Activated T-cell treated with anti-CD3 and anti-CD28 coated beads, Interleukin-2, amount 50 U/mL, for 4 hours (primary cell): ENCODE results near the gene GPR22. TPM values are rescaled to one million over a fixed set of nuclear protein-coding genes. Genes with fewer than 3 reads are reported as not detected.

Experiments
- ATAC-seq, 2 donors: fragments of 200-7000 bp; cut with Tn5 transposase; one replicate each; pipeline ENCODE4 v1.10.0; 2021
- DNase-seq: peaks from one replicate; pipeline ENCODE4 v3.0.0-alpha.2; 2020
- H3K27me3 Mint-ChIP-seq: one replicate; pipeline ENCODE4 v1.8.0; 2021; ENCODE audit warnings: low read depth, mixed read lengths
- H3K36me3 Mint-ChIP-seq: one replicate; pipeline ENCODE4 v1.8.0; 2022; ENCODE audit warnings: mixed read lengths; ENCODE audit not compliant: insufficient read depth
- H3K4me1 Mint-ChIP-seq: one replicate; pipeline ENCODE4 v1.8.0; 2021; ENCODE audit warnings: low read depth, mixed read lengths
- H3K4me3 Mint-ChIP-seq: one replicate; pipeline ENCODE4 v1.8.0; 2021; ENCODE audit warnings: mild to moderate bottlenecking, moderate library complexity, mixed read lengths
- H3K9me3 Mint-ChIP-seq: one replicate; pipeline ENCODE4 v1.8.0; 2021; ENCODE audit warnings: mixed read lengths
- total RNA-seq, 3 donors: library from RNA; stranded (reverse); gene quantifications; one replicate each; pipeline ENCODE4 v1.2.1, GENCODE V29; 2021

Gene GPR22
- total RNA-seq, result not detected

GRCh38 chr7:107469929-107470328 lies at the start of gene GPR22:
TSS of gene GPR22 (plus strand) at chr7:107470057. CDS start at chr7:107474061, 4,004 bp downstream.
- no peaks in the 10 kb centered on the region for H3K9me3 Mint-ChIP-seq
- ATAC-seq, result no peak

GRCh38 chr7:107427462-107427861 lies 42.4 kb upstream of the GPR22 start:
- no peak for DNase-seq
- H3K9me3 Mint-ChIP-seq, result no peaks in the 10 kb centered on the region
- ATAC-seq, result no peak
- H3K4me3 Mint-ChIP-seq, result no peak overlapping the region
- no peaks in the 10 kb centered on the region for H3K4me1 Mint-ChIP-seq
- peaks cover 21% of the 10 kb centered on the region for H3K36me3 Mint-ChIP-seq
- no peaks in the 10 kb centered on the region for H3K27me3 Mint-ChIP-seq

More at GRCh38 chr7:107469929-107470328, at the start of gene GPR22:
- no peak for DNase-seq
- Mint-ChIP-seq H3K36me3 (peaks cover 4% of the 10 kb centered on the region), H3K4me1 (no peaks in the 10 kb centered on the region), H3K27me3 (no peaks in the 10 kb centered on the region), H3K4me3 (no peak within 1 kb of the TSS)

DNA sequence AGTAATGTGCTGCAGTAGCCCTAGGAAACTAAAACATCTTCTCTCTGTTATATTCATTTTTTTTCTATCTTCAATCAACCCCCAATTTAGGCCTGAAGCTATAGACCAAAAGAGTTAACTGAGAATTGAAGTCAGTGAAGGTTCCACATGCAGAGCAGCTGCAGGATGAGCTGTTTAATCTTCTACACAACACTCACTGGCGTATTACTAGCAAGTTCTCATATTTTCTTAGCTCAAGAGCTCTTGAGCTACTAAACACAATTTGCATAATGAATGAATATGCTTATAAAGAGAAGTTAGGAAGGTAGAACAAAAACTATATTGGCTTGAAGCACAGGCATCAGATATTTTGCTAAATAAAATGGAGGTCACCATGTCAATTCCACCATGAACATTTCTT lies 41.2 kb upstream of the GPR22 start:
- ATAC-seq (no peak), DNase-seq (no peak)
- no peaks in the 10 kb centered on the region for H3K4me1 Mint-ChIP-seq
- H3K9me3 Mint-ChIP-seq, result no peaks in the 10 kb centered on the region
- no peak overlapping the region for H3K4me3 Mint-ChIP-seq
- no peaks in the 10 kb centered on the region for H3K27me3 Mint-ChIP-seq
- peaks cover 28% of the 10 kb centered on the region for H3K36me3 Mint-ChIP-seq

DNA sequence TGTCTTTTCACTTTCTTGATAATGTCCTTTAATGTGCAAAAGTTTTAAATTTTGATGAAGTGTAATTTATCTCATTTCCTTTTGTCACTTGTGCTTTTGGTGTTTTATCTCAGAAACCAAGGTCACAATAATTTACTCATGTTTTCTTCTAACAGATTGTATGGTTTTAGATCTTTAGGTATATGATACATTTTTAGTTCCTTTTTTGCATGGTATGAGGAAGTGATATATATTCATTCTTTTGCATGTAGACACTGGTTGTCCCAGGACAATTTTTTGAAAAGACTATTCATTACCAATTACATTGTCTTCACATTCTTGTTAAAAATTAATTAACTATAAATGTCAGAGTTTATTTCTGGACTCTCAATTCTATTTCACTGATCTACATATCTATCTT lies 39.8 kb upstream of the GPR22 start:
- Mint-ChIP-seq H3K4me3 (no peak overlapping the region), H3K36me3 (peaks cover 29% of the 10 kb centered on the region), H3K27me3 (no peaks in the 10 kb centered on the region), H3K4me1 (no peaks in the 10 kb centered on the region), H3K9me3 (no peaks in the 10 kb centered on the region)
- DNase-seq (no peak), ATAC-seq (no peak)

GRCh38 chr7:107432261-107432660 lies 37.6 kb upstream of the GPR22 start:
- ATAC-seq (no peak), DNase-seq (no peak)
- no peaks in the 10 kb centered on the region for H3K27me3 Mint-ChIP-seq
- no peak overlapping the region for H3K4me3 Mint-ChIP-seq
- H3K4me1 Mint-ChIP-seq, result no peaks in the 10 kb centered on the region
- H3K36me3 Mint-ChIP-seq, result peaks cover 36% of the 10 kb centered on the region
- peaks cover 3% of the 10 kb centered on the region for H3K9me3 Mint-ChIP-seq

- no peak for ATAC-seq
- DNase-seq, result no peak
- H3K36me3 Mint-ChIP-seq, result peaks cover 27% of the 10 kb centered on the region
- peaks cover 3% of the 10 kb centered on the region for H3K9me3 Mint-ChIP-seq
- no peaks in the 10 kb centered on the region for H3K27me3 Mint-ChIP-seq
- H3K4me3 Mint-ChIP-seq, result no peak overlapping the region
- H3K4me1 Mint-ChIP-seq, result no peaks in the 10 kb centered on the region
Observed at GRCh38 chr7:107435749-107436148, 34.1 kb upstream of the GPR22 start.

DNA sequence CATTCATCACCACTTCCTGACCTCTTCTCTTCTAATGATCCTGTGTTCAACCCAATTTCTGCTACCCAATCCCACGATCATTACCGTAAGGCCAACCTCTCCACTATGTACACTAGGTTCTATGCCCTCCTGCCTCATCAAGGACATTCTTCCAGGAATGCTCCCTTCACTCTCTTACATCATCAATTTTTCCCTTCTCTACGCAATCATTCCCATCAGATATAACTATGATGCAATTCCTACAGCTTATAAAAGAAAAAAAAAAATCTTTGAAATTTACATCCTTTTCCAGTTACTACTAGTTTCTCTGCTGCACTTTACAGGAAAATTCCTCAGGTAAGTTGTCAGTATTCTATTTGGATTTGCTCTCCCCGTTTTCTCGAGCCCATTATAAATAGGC lies 30.8 kb upstream of the GPR22 start:
- Mint-ChIP-seq H3K9me3 (peaks cover 3% of the 10 kb centered on the region), H3K27me3 (no peaks in the 10 kb centered on the region), H3K4me3 (no peak overlapping the region), H3K36me3 (peaks cover 26% of the 10 kb centered on the region), H3K4me1 (no peaks in the 10 kb centered on the region)
- DNase-seq (no peak), ATAC-seq (no peak)

DNA sequence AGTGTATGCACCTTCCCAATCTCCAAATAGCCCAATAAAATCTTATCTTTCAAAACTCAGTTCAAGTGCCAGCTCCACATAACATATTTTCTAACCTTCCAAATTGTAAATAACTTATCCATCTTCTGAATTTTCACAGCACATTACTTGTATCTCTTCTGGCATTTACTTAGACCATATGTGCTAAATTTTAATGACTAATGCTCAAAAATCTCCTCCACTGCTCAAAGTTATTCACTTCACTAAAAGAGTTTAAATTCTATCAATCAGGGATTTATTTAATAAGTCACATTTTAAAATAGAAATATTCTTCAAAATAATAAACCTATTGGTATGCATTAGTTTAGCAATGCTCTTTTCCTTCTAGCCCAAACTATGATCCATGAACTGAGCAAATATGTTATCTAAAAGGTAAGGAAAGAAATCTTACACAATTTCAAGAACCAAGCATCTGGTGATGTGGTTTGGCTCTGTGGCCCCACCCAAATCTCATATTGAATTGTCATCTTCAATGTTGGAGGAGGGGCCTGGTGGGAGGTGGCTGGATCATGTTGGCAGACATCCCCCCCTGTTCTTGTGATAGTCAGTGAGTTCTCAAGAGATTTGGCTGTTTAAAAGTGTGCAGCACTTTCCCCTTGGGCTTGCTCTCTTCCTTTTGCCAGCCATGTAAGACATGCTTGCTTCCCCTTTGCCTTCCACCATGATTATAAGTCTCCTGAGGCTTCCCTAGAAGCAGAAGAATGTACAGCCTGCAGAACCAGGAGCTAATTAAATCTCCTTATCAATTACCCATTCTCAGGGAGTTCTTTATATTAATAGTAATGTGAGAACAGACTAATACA lies 28.1 kb upstream of the GPR22 start:
- Mint-ChIP-seq H3K36me3 (peaks cover 20% of the 10 kb centered on the region), H3K27me3 (no peaks in the 10 kb centered on the region), H3K4me1 (peaks cover under 1% of the 10 kb centered on the region), H3K9me3 (no peaks in the 10 kb centered on the region), H3K4me3 (no peak overlapping the region)
- DNase-seq (no peak), ATAC-seq (no peak)

DNA sequence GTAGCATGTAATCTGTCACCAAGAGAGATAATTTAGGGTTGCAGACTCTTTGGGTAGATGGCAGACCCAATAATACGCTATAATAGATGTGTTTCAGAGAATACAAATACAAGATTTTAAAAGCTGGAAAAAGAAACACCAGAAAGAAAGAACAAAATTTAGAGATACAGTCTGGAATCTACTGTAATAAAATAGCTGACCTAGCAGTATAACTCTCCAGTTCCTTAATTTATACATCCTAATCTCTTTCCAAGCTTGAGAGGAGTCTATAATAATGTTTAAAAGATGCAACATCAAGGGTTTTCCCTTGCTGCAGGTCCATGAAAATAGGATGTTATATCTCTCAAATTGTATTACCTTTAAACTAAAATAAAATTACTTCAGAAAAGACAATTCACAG lies 27.2 kb upstream of the GPR22 start:
- Mint-ChIP-seq H3K4me3 (no peak overlapping the region), H3K4me1 (peaks cover 5% of the 10 kb centered on the region), H3K27me3 (no peaks in the 10 kb centered on the region), H3K9me3 (no peaks in the 10 kb centered on the region), H3K36me3 (peaks cover 19% of the 10 kb centered on the region)
- ATAC-seq (no peak), DNase-seq (no peak)

GRCh38 chr7:107446531-107446930 lies 23.3 kb upstream of the GPR22 start:
- peak; percentile 28 to 30 for ATAC-seq
- H3K4me1 Mint-ChIP-seq, result peaks cover 15% of the 10 kb centered on the region

DNA sequence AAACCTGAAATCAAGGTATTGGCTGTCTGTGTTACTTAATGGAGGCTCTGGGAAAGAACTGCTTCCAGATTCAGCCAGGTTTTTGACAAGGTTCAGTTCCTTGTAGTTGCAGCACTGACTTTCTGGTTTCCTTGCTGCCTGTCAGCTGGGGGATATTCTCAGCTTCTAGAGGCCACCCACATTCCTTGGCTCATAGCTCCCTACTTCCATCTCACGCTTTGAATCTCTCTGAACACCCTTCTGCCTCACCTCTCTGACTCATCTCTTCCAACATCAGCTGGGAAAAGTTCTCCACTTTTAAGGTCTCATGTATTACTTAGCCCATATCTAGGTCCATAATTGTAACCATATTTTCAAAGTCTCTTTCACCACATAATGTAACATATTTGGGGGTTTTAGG lies 22.9 kb upstream of the GPR22 start:
- Mint-ChIP-seq H3K36me3 (peaks cover 36% of the 10 kb centered on the region), H3K27me3 (no peaks in the 10 kb centered on the region), H3K4me3 (no peak overlapping the region), H3K4me1 (peaks cover 15% of the 10 kb centered on the region), H3K9me3 (no peaks in the 10 kb centered on the region)
- DNase-seq (no peak), ATAC-seq (no peak)

More at GRCh38 chr7:107446531-107446930, 23.3 kb upstream of the GPR22 start:
- H3K4me3 Mint-ChIP-seq, result no peak overlapping the region
- H3K9me3 Mint-ChIP-seq, result no peaks in the 10 kb centered on the region
- no peaks in the 10 kb centered on the region for H3K27me3 Mint-ChIP-seq
- DNase-seq, result no peak
- peaks cover 37% of the 10 kb centered on the region for H3K36me3 Mint-ChIP-seq

DNA sequence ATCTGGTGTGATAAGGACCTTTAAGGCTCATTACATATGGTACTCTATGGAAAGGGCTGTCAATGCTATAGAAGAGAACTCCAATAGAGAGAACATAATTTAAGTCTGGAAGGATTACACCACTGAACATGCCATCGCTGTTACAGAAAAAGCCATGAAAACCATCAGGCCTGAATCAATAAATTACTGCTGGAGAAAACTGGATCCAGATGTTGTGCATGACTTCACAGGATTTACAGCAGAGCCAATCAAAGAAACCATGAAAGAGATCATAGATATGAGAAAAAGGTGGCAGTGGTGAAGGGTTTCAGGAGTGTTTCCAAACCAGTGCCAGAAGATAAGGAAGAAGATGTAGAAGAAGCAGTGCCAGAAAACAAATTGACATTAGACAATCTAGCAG lies 18.9 kb upstream of the GPR22 start:
- Mint-ChIP-seq H3K9me3 (no peaks in the 10 kb centered on the region), H3K4me3 (no peak overlapping the region), H3K36me3 (peaks cover 39% of the 10 kb centered on the region), H3K4me1 (peaks cover 17% of the 10 kb centered on the region), H3K27me3 (no peaks in the 10 kb centered on the region)
- DNase-seq, result no peak
- no peak for ATAC-seq

DNA sequence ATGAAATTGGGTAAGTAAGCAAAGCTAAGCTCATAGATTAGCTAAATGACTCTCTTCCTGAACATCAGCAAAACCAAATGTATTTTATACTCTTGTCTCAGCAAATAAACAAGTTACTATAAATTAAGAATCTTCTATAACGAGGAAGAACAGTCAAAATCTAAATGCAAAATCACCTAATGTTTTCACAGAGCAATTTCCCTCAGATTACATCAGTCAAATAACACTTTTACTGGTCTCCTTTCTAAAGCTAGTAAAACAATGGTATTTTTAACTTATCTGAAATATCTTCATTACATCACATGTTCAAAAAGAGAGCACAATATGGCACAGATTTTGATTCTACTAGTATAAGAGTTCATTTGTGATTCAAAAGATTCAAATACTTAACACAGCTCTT lies 16.5 kb upstream of the GPR22 start:
- ATAC-seq (no peak), DNase-seq (no peak)
- Mint-ChIP-seq H3K4me3 (no peak overlapping the region), H3K27me3 (no peaks in the 10 kb centered on the region), H3K4me1 (peaks cover 12% of the 10 kb centered on the region), H3K9me3 (no peaks in the 10 kb centered on the region), H3K36me3 (peaks cover 43% of the 10 kb centered on the region)

DNA sequence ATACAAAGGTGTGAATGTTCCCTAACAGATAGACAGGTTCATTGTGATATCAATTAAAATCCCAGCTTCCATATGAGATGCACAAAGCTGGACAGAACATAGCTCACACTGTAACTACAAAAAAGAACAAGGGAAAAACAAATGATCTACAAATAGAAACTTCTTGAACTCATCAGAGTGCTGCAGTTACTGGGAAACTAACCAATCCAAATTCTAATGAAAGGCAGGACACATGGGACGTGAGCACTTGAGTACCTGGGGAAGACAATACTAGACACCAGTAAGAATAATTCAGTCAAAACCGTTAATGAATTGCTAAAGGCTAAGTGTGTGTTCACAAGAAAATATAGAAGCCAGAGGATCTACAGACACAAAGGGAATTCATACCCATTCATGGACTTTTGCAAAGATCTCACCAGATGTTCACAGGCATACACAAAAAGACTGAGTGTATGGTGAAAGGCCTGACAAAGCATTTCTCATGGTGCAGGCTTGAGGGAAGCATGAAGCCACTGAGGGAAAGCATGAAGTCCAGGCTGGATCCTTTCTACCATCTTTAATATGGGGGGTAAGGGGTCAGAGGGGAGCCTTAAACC lies 7.8 kb upstream of the GPR22 start:
- no peak for DNase-seq
- Mint-ChIP-seq H3K27me3 (no peaks in the 10 kb centered on the region), H3K4me1 (no peaks in the 10 kb centered on the region), H3K36me3 (peaks cover 19% of the 10 kb centered on the region), H3K9me3 (no peaks in the 10 kb centered on the region), H3K4me3 (no peak overlapping the region)
- no peak for ATAC-seq
